NCI-H2081 (cell line): Measurements from ENCODE around the gene TYW1B.
"Not testable (repeated sequence)": the region's sequence is repeated elsewhere in the genome, so short reads cannot be mapped to it uniquely, and the experiment has no call there.

Experiments
- DNase-seq, 2 experiments: peaks; one replicate each; lab custom pipeline; 2025; lab: John Stamatoyannopoulos, UW

Gene TYW1B

DNA sequence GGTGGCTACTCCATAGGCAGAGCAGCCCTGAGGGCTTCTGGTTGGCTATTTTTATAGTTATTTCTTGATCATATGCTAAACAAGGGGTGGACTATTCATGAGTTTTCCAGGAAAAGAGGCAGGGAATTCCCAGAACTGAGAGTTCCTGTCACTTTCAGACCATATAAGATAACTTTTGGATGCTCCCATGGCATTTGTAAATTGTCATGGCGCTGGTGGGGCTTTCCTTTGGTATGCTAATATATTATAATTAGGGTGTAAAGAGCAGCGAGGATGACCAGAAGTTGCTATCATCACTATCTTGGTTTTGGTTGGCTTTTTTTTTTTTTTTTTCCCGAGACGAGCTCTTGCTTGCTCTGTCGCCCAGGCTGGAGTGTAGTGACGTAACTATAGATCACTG is 272.8 kb downstream of the TYW1B start:
- DNase-seq, result not testable (repeated sequence)

DNA sequence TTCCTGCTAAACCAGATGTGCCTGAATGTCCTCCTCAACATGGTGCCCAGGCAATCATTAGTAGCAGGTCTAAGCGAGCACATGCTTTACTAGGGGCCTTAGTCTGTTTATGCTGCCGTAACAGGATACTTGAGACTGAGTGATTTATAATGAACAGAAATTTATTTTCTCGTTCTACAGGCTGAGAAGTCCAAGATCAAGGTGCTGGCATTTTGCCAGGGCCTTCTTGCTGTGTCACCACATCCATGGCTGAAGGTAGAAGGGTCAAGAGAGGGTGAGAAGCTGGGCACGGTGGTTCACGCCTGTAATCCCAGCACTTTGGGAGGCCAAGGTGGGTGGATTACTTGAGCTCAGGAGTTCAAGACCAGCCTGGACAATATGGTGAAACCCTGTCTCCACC is 273.6 kb downstream of the TYW1B start:
- not testable (repeated sequence) for DNase-seq

DNA sequence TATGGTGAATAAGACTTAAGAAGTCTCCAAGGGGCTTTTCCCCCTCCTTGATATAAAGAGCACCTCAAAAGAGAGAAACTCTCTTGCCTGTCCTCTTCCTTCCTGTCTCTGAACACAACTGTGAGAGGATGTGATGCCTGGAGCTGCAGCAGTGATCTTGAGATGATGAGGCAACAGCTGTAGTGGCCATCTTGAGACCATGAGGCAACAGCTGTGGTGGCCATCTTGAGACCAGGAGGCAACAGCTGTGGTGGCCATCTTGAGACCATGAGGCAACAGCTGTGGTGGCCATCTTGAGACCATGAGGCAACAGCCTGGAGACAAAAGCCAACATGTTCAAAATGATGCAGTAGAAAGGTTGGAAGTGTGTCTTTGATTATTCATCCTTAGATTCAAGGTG is 277.5 kb downstream of the TYW1B start:
- DNase-seq, result not testable (repeated sequence)

GRCh38 chr7:72546586-72547237 is 281.3 kb downstream of the TYW1B start:
- DNase-seq, result not testable (repeated sequence)

DNA sequence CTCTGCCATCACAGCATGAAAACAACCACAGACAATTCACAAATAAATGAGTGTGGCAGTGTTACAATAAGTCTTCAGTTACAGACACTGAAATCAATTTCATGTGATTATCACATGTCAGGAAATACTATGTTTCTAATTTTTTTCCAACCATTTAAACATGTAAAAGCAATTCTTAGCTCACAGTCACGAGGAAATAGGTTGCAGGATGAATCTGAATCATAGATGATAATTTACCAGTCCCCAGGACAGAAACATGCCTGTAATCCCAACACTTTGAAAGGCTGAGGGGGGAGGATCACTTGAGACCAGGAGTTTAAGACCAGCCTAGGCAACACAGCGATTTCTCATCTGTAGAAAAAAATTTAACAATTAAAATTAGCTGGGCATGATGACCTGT is 283.5 kb downstream of the TYW1B start:
- not testable (repeated sequence) for DNase-seq

- DNase-seq, result no peak
These were observed 287.1 kb downstream of the TYW1B start for GRCh38 chr7:72540923-72541322.

DNA sequence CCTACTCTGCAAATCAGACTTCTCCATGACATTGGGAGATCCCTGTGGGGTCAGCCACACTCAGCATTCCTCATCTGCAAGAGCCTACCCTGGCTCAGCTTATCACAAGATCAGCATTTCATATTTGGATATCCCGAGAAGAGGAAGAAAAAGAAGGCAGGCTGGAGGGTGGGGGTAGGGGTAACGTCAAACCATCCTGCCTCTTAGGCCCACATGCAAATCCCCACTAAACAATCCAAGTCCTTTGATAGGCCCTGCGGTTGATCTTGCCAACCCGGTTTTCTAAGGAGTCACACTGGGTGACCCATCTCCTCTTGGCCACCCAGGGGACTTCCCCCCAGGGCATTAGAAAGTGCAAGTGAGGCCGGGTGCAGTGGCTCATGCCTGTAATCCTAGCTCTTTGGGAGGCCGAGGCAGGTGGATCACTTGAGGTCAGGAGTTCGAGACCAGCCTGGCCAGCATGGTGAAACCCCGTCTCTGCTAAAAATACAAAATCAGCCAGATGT is 287.8 kb downstream of the TYW1B start:
- no peak for DNase-seq

- no peak for DNase-seq
These were observed 288.3 kb downstream of the TYW1B start for GRCh38 chr7:72539702-72540101.

- DNase-seq, result no peak
These were observed 289.1 kb downstream of the TYW1B start for GRCh38 chr7:72538856-72539255.

DNA sequence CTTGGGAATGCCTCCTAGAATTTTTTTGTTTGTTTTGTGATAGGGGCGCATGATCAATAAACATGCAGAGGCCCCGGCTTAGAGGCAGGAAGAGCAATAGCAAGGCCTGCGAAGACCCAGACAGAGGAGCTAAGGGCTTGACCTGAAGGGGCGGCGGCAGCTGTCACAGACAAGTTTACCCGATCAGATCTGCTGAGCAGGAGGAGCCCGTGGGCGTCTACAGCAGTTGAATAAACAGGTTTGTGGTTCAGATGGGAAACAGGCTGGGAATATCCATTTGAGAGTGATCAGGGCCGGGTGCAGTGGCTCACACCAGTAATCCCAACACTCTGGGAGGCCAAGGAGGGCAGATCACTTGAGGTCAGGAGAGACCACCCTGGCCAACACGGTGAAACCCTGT is 289.9 kb downstream of the TYW1B start:
- no peak for DNase-seq

- DNase-seq, result not testable (repeated sequence)
These were observed 292.0 kb downstream of the TYW1B start for GRCh38 chr7:72536038-72536437.

GRCh38 chr7:72531048-72531447 is 297.0 kb downstream of the TYW1B start:
- not testable (repeated sequence) for DNase-seq
